ENCODE measurements around the gene GNAI2.

The GNAI2 gene

DNA sequence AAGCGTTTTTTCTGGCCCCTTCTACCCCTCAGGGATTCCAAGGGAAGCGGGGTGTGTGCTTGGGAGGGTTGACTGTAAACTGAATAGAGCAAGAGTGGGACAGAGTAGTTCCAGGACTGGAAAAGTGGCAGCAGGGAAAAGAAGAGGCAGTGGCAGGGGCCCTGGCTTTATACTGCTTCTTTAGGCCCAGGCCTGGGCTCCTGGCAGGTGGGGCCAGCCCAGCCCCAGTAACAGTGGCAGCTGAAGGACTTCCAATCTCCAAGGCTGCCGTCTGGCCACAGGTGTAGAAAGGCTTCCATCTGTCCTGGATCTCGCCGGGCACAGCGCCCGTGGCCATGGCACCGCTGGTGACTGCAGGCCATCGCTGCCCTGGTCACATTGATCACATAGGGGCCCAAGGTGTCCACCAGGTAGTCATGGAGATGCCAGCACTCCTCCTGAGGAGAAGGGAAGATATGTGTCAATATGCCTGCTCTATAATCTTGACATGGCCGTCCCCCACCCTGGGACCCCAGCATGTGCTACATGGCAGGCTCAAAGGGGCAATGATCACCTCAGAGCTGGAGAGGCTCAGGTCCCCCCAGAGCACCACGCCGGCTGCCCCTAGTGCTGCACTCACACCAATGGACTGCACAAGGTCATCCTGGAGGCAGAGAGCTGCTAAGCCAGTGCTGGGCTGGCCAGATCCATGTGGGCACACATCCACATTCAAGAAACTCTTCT lies 57.2 kb downstream of the GNAI2 start:
- Histone ChIP-seq H4K20me1 (ENCODE audit: control insufficient read depth, insufficient read depth, low read depth, low read length) (no peaks in the 10 kb centered on the region), H3K4me3 (ENCODE audit: low read length) (peak overlapping the region; percentile 96), H3K36me3 (ENCODE audit: control insufficient read depth, low read length) (peaks cover 34% of the 10 kb centered on the region), H3K27ac (ENCODE audit: low read depth, low read length) (peak overlapping the region; percentile 8; the same call in 1 of the 2 replicates), H3F3A (ENCODE audit: control insufficient read depth, insufficient read depth) (no peaks in the 10 kb centered on the region), H3K27me3 (ENCODE audit: control insufficient read depth, low read length) (no peaks in the 10 kb centered on the region), H3K9me3 (ENCODE audit: control insufficient read depth, insufficient read depth, low read length) (no peaks in the 10 kb centered on the region), H3K4me1 (ENCODE audit: control insufficient read depth, low read length) (peaks cover 19% of the 10 kb centered on the region), H3K79me2 (ENCODE audit: control insufficient read depth, low read length) (peaks cover 33% of the 10 kb centered on the region), H3K9me2 (replicated peaks; ENCODE audit: control insufficient read depth, low read length) (no peaks in the 10 kb centered on the region), H3K4me2 (ENCODE audit: low read length) (peak overlapping the region; percentile 82)
- TF ChIP-seq, protein P1, sequence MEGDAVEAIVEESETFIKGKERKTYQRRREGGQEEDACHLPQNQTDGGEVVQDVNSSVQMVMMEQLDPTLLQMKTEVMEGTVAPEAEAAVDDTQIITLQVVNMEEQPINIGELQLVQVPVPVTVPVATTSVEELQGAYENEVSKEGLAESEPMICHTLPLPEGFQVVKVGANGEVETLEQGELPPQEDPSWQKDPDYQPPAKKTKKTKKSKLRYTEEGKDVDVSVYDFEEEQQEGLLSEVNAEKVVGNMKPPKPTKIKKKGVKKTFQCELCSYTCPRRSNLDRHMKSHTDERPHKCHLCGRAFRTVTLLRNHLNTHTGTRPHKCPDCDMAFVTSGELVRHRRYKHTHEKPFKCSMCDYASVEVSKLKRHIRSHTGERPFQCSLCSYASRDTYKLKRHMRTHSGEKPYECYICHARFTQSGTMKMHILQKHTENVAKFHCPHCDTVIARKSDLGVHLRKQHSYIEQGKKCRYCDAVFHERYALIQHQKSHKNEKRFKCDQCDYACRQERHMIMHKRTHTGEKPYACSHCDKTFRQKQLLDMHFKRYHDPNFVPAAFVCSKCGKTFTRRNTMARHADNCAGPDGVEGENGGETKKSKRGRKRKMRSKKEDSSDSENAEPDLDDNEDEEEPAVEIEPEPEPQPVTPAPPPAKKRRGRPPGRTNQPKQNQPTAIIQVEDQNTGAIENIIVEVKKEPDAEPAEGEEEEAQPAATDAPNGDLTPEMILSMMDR (IDR thresholded peaks at IDR 0.05; ENCODE audit: low read depth, low read length, poor library complexity, severe bottlenecking): no peak
- TF ChIP-seq EZH2phosphoT487 (IDR thresholded peaks at IDR 0.05; ENCODE audit: borderline replicate concordance, low read length): no peak

DNA sequence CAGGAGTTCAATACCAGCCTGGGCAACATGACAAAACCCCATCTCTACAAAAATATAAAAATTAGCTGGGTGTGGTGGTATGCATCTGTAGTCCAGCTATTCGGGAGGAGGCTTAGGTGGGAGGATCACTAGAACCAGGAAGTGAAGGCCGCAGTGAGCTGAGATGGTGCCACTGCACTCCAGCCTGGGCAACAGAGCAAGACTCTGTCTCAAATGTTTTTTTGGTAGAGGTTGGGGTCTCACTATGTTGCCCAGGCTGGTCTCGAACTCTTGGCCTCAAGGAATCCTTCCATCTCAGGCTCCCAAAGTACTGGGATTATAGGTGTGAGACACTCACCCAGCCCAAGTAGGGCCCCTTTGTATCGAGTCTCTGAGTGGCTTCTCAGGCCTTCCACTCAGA lies 58.1 kb downstream of the GNAI2 start:
- no peaks in the 10 kb centered on the region for H3K27me3 ChIP-seq (ENCODE audit: control insufficient read depth, low read length)
- no peak overlapping the region for H3K4me3 ChIP-seq (ENCODE audit: low read length)
- H3K4me1 ChIP-seq (ENCODE audit: control insufficient read depth, low read length): peaks cover 23% of the 10 kb centered on the region
- H3K36me3 ChIP-seq (ENCODE audit: control insufficient read depth, low read length): peaks cover 25% of the 10 kb centered on the region
- H3K27ac ChIP-seq (ENCODE audit: low read depth, low read length): no peak overlapping the region
- no peak overlapping the region for H3K4me2 ChIP-seq (ENCODE audit: low read length)
- no peaks in the 10 kb centered on the region for H3K9me3 ChIP-seq (ENCODE audit: control insufficient read depth, insufficient read depth, low read length)
- no peaks in the 10 kb centered on the region for H3K9me2 ChIP-seq (replicated peaks; ENCODE audit: control insufficient read depth, low read length)
- no peak for TF ChIP-seq EZH2phosphoT487 (IDR thresholded peaks at IDR 0.05; ENCODE audit: borderline replicate concordance, low read length)
- TF ChIP-seq, protein P1 (IDR thresholded peaks at IDR 0.05; ENCODE audit: low read depth, low read length, poor library complexity, severe bottlenecking): no peak
- H3F3A ChIP-seq (ENCODE audit: control insufficient read depth, insufficient read depth): no peaks in the 10 kb centered on the region
- peaks cover 34% of the 10 kb centered on the region for H3K79me2 ChIP-seq (ENCODE audit: control insufficient read depth, low read length)
- no peaks in the 10 kb centered on the region for H4K20me1 ChIP-seq (ENCODE audit: control insufficient read depth, insufficient read depth, low read depth, low read length)

DNA sequence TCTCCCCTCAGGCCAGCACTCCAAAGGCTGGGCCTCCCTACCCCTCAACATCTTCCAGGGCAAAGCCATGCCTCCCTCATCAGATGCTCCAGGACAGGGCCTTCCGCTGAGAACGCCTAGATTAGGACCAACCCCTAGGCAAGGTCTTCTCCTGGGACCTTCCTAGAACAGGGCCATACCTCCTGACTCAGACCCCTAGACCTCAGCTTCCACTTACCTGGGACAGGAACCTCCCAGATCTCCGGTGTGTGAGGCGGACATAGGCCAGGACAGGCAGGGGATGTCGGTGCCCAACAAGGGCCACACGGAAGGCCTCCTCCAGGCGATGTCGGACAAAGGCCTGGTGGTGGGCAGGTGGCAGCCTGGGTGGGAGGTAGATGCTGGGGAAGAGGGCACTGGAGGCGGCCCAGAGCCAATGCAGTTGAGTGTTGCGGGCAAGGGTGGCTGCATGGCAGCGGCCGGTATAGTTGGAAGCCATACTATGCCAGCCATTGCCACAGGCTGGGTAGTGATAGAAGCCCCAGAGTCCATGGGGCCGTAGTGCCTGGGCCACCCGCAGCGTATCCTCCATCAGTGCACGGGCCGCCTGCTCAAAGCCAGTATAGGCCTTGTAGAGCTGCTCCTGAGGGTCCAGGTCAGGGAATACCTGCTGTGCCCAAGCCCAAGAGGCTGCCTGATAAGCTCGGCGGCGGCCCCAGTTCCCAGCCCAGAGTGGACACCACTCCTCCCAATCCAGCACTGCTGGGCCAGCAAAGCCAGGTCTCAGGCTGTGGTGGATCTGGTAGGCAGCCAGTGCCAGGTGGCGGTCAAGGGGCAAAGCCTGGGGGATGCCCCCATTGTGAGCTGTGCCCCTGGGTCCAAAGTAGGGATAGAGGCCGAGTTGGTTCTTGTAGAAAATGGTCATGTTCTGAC lies 58.7 kb downstream of the GNAI2 start:
- Histone ChIP-seq H4K20me1 (ENCODE audit: control insufficient read depth, insufficient read depth, low read depth, low read length) (no peaks in the 10 kb centered on the region), H3K4me3 (ENCODE audit: low read length) (no peak overlapping the region), H3K36me3 (ENCODE audit: control insufficient read depth, low read length) (peaks cover 19% of the 10 kb centered on the region), H3K27ac (ENCODE audit: low read depth, low read length) (no peak overlapping the region), H3K4me2 (ENCODE audit: low read length) (no peak overlapping the region), H3K9me2 (replicated peaks; ENCODE audit: control insufficient read depth, low read length) (no peaks in the 10 kb centered on the region), H3K79me2 (ENCODE audit: control insufficient read depth, low read length) (peaks cover 28% of the 10 kb centered on the region), H3F3A (ENCODE audit: control insufficient read depth, insufficient read depth) (0 out of 2 replicates have a peak, but pooled peaks cover under 1% of the 10 kb centered on the region), H3K27me3 (ENCODE audit: control insufficient read depth, low read length) (no peaks in the 10 kb centered on the region), H3K9me3 (ENCODE audit: control insufficient read depth, insufficient read depth, low read length) (no peaks in the 10 kb centered on the region), H3K4me1 (ENCODE audit: control insufficient read depth, low read length) (peaks cover 26% of the 10 kb centered on the region)
- TF ChIP-seq EZH2phosphoT487 (IDR thresholded peaks at IDR 0.05; ENCODE audit: borderline replicate concordance, low read length): no peak
- TF ChIP-seq, protein P1 (IDR thresholded peaks at IDR 0.05; ENCODE audit: low read depth, low read length, poor library complexity, severe bottlenecking): no peak
